Measurements from ENCODE around the gene ZNF37A.
A peak's percentile ranks its signal among the peaks of the same experiment; 100 is the strongest.
"Not testable (repeated sequence)": the region's sequence is repeated elsewhere in the genome, so short reads cannot be mapped to it uniquely, and the experiment has no call there.

The ZNF37A gene

DNA sequence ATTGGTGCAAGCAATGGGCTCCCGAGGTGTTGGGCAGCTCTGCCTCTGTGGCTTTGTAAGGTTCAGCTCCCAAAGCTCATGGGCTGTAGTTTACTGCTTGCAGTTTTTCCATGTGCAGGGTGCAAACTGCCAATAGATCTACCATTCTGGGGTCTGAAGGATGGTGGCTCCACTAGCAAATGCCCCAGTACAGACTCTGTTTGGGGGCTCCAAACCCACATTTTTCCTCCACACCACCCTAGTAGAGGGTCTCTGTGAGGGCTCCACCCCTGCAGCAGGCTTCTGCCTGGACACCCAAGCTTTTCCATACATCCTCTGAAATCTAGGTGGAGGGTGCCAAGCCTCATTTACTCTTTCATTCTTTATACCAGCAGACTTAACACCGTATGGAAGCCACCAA lies 17.4 kb upstream of the ZNF37A start:
- TF ChIP-seq, protein P1, sequence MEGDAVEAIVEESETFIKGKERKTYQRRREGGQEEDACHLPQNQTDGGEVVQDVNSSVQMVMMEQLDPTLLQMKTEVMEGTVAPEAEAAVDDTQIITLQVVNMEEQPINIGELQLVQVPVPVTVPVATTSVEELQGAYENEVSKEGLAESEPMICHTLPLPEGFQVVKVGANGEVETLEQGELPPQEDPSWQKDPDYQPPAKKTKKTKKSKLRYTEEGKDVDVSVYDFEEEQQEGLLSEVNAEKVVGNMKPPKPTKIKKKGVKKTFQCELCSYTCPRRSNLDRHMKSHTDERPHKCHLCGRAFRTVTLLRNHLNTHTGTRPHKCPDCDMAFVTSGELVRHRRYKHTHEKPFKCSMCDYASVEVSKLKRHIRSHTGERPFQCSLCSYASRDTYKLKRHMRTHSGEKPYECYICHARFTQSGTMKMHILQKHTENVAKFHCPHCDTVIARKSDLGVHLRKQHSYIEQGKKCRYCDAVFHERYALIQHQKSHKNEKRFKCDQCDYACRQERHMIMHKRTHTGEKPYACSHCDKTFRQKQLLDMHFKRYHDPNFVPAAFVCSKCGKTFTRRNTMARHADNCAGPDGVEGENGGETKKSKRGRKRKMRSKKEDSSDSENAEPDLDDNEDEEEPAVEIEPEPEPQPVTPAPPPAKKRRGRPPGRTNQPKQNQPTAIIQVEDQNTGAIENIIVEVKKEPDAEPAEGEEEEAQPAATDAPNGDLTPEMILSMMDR (conservative IDR thresholded peaks at IDR 0.05; ENCODE audit: low read depth, low read length) = no peak
- Histone ChIP-seq H3K4me1 (ENCODE audit: low read depth, poor library complexity, severe bottlenecking) (no peaks in the 10 kb centered on the region), H3K27ac (no peak overlapping the region), H3K9ac (no peak overlapping the region), H4K20me1 (ENCODE audit: insufficient read depth) (no peaks in the 10 kb centered on the region), H3K36me3 (ENCODE audit: insufficient read depth) (0 out of 2 replicates have a peak, but pooled peaks cover 8% of the 10 kb centered on the region), H3K4me3 (IDR thresholded peaks at IDR 0.05; ENCODE audit: insufficient read depth, low read depth, low read length) (no peak overlapping the region), H3K4me2 (no peak overlapping the region), H2AFZ (ENCODE audit: low read depth) (no peak overlapping the region), H3K27me3 (ENCODE audit: insufficient read depth, low read depth) (no peaks in the 10 kb centered on the region), H3K79me2 (ENCODE audit: insufficient read depth, low read depth) (no peaks in the 10 kb centered on the region)

DNA sequence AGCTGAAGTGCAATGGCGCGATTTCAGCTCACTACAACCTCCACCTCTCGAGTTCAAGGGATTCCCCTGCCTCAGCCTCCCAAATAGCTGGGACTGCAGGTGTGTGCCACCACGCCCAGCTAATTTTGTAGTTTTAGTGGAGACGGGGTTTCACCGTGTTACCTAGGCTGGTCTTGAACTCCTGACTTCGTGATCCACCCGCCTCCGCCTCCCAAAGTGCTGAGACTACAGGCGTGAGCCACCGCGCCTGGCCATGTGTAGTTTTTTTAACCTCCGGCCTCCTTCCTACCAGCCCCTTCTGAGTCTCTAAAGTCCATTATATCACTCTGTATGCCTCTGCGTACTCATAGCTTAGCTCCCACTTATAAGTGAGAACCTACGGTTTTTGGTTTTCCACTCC lies 819 bp upstream of the ZNF37A start:
- peak overlapping the region; percentile 88; the same call in 1 of the 2 replicates for H3K4me2 ChIP-seq
- H3K27ac ChIP-seq; H3K4me3 ChIP-seq (IDR thresholded peaks at IDR 0.05; ENCODE audit: insufficient read depth, low read depth, low read length): not testable (repeated sequence)

DNA sequence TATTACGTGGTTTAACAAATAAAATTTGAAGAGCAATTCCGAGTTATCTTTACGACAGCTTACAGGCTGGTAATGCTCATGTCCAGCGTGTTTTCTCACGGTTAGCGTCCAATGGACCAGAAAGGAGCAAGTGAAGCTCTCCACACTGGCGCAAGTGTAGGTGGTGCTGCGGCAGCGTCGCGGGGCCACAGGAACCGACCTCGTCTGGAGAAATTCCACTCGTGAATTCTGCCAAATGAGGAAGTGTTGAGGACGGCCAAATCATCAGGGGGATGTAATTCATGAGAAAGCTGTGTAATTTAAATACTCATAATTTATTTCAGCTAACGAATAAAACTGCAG lies 350 bp upstream of the ZNF37A start:
- peaks cover 8% of the 10 kb centered on the region; the same call in 1 of the 2 replicates for H3K79me2 ChIP-seq (ENCODE audit: insufficient read depth, low read depth)
- H3K4me1 ChIP-seq (ENCODE audit: low read depth, poor library complexity, severe bottlenecking) = peaks cover 3% of the 10 kb centered on the region
- TF ChIP-seq, protein P1 (conservative IDR thresholded peaks at IDR 0.05; ENCODE audit: low read depth, low read length) = no peak
- H3K4me3 ChIP-seq (IDR thresholded peaks at IDR 0.05; ENCODE audit: insufficient read depth, low read depth, low read length) = no peak overlapping the region
- peak overlapping the region; percentile 87 for H2AFZ ChIP-seq (ENCODE audit: low read depth)
- peak overlapping the region; percentile 88; the same call in 1 of the 2 replicates for H3K4me2 ChIP-seq
- peak overlapping the region; percentile 93; the same call in 1 of the 2 replicates for H3K9ac ChIP-seq
- H3K27me3 ChIP-seq (ENCODE audit: insufficient read depth, low read depth) = no peaks in the 10 kb centered on the region
- no peaks in the 10 kb centered on the region for H4K20me1 ChIP-seq (ENCODE audit: insufficient read depth)
- peaks cover 5% of the 10 kb centered on the region; the same call in 1 of the 2 replicates for H3K36me3 ChIP-seq (ENCODE audit: insufficient read depth)
- H3K27ac ChIP-seq = no peak overlapping the region

More for the DNA sequence above, 819 bp upstream of the ZNF37A start:
- H3K9ac ChIP-seq; H4K20me1 ChIP-seq (ENCODE audit: insufficient read depth); H3K79me2 ChIP-seq (ENCODE audit: insufficient read depth, low read depth); H3K27me3 ChIP-seq (ENCODE audit: insufficient read depth, low read depth); H3K36me3 ChIP-seq (ENCODE audit: insufficient read depth); H3K4me1 ChIP-seq (ENCODE audit: low read depth, poor library complexity, severe bottlenecking): not testable (repeated sequence)
- H2AFZ ChIP-seq (ENCODE audit: low read depth) = peak overlapping the region; percentile 87

DNA sequence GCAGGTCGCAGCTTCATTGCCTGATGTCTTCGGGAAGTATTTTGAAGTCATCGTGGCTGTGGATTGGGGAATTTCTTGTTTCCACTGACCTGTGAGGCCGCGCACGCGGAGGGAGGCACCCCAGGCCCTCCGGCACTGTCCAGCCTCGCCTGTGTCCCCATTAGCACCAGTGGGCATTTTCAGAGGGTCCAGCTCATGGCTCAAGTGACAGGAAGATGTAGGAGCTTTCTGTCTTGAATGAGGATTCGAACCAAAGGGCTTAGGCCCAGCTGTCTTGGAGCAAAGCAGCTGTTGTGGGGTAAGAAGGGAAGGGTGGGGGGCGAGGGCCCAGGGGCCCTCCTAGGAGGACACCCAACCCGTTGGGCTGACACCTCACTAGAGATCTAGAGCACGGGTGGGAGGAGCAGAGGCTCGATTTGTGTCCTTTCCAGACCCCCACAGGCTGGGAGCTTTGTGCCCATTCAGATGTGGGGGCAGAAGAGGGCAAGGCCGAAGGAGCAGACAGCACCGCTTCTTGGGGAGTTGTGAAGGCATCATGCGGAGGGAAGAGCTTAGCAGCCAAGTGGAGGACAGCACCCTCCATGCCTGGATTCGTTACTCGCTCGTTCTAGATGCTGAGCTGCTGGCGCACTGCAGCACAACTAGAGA lies 914 bp downstream of the ZNF37A start:
- H3K79me2 ChIP-seq (ENCODE audit: insufficient read depth, low read depth) = peaks cover 8% of the 10 kb centered on the region; the same call in 1 of the 2 replicates
- TF ChIP-seq, protein P1 (conservative IDR thresholded peaks at IDR 0.05; ENCODE audit: low read depth, low read length) = no peak
- peaks cover 3% of the 10 kb centered on the region for H3K4me1 ChIP-seq (ENCODE audit: low read depth, poor library complexity, severe bottlenecking)
- H3K4me3 ChIP-seq (IDR thresholded peaks at IDR 0.05; ENCODE audit: insufficient read depth, low read depth, low read length) = no peak overlapping the region
- no peaks in the 10 kb centered on the region for H3K27me3 ChIP-seq (ENCODE audit: insufficient read depth, low read depth)
- H3K9ac ChIP-seq = peak overlapping the region; percentile 93
- peak overlapping the region; percentile 65 for H3K27ac ChIP-seq
- H3K36me3 ChIP-seq (ENCODE audit: insufficient read depth) = peaks cover 5% of the 10 kb centered on the region; the same call in 1 of the 2 replicates
- no peaks in the 10 kb centered on the region for H4K20me1 ChIP-seq (ENCODE audit: insufficient read depth)
- peak overlapping the region; percentile 88 for H3K4me2 ChIP-seq
- H2AFZ ChIP-seq (ENCODE audit: low read depth) = peak overlapping the region; percentile 87

DNA sequence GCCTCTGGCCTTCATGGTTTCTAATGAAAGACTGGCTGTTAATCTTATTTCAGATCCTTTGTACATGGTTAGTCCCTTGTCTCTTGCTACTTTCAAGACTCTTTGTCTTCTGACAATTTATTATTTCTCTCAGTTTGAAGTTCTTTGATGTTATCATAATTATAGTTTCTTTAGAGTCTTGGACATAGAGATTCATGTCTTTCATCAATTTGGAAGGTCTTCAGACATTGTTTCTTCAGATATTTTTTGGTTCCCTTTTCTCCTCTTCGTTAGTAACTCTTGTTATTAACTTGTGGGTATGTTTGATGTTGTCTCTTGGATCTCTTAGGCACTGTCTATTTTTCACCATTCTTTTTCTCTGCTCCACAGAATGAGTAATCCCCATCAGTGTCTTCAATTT lies 8.7 kb downstream of the ZNF37A start:
- Histone ChIP-seq H3K36me3 (ENCODE audit: insufficient read depth) (peaks cover 4% of the 10 kb centered on the region), H3K4me1 (ENCODE audit: low read depth, poor library complexity, severe bottlenecking) (no peaks in the 10 kb centered on the region), H4K20me1 (ENCODE audit: insufficient read depth) (no peaks in the 10 kb centered on the region), H3K4me2 (no peak overlapping the region), H3K27ac (no peak overlapping the region), H2AFZ (ENCODE audit: low read depth) (no peak overlapping the region), H3K79me2 (ENCODE audit: insufficient read depth, low read depth) (no peaks in the 10 kb centered on the region), H3K9ac (no peak overlapping the region), H3K4me3 (IDR thresholded peaks at IDR 0.05; ENCODE audit: insufficient read depth, low read depth, low read length) (no peak overlapping the region), H3K27me3 (ENCODE audit: insufficient read depth, low read depth) (no peaks in the 10 kb centered on the region)
- TF ChIP-seq, protein P1 (conservative IDR thresholded peaks at IDR 0.05; ENCODE audit: low read depth, low read length) = no peak
